ENCODE results near the gene ARPC5L. TPM values are rescaled to one million over a fixed set of nuclear protein-coding genes. Genes with fewer than 3 reads are reported as not detected.

Gene ARPC5L
- total and polyA plus RNA-seq, 12 donors = 26.6 to 74.9 (median 39.9) TPM

DNA sequence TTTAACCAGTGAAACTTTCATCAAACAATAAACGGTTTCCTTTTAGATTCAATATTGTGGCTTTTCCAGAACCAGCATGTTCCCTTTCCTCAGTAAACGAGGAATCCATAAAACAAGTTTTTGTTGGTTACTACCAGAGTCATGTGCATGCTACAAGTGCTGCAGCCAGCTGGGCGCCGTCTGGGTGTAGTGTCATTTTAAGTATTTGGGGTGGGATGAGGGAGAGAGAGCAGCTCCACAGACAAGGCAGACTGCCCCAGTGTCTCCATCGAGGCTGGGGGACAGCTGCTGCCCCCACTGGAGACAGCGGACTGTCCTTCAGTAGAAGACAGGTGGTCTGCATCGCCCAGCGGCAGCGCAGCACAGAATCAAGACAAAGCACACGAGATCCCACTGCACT lies 17.3 kb downstream of the ARPC5L start:
- Histone ChIP-seq H3K4me1 (peaks cover 0 to 5% (median 0%) of the 10 kb centered on the region in 9 donors), H3K27me3 (no peaks in the 10 kb centered on the region), H3K4me3 (no peak overlapping the region), H3K27ac (no peak overlapping the region), H3K9me3 (no peaks in the 10 kb centered on the region), H3K36me3 (peaks cover 0 to 100% (median 59%) of the 10 kb centered on the region in 9 donors)
- ATAC-seq (no peak), DNase-seq (no peak)
- 68 to 72% methylated on average over 10 of the region's 10 CpGs for WGBS, 2 donors
- intact Hi-C loops (cut with DNase I) = loop anchor here in 2 of 10 donors (10.0 kb wide), 2 partner anchors 56 to 266 kb away; partner anchors contain the start of gene SCAI (in 1 of the 2)
- TF ChIP-seq, protein P1, sequence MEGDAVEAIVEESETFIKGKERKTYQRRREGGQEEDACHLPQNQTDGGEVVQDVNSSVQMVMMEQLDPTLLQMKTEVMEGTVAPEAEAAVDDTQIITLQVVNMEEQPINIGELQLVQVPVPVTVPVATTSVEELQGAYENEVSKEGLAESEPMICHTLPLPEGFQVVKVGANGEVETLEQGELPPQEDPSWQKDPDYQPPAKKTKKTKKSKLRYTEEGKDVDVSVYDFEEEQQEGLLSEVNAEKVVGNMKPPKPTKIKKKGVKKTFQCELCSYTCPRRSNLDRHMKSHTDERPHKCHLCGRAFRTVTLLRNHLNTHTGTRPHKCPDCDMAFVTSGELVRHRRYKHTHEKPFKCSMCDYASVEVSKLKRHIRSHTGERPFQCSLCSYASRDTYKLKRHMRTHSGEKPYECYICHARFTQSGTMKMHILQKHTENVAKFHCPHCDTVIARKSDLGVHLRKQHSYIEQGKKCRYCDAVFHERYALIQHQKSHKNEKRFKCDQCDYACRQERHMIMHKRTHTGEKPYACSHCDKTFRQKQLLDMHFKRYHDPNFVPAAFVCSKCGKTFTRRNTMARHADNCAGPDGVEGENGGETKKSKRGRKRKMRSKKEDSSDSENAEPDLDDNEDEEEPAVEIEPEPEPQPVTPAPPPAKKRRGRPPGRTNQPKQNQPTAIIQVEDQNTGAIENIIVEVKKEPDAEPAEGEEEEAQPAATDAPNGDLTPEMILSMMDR (IDR thresholded peaks at IDR 0.05) = no peak

DNA sequence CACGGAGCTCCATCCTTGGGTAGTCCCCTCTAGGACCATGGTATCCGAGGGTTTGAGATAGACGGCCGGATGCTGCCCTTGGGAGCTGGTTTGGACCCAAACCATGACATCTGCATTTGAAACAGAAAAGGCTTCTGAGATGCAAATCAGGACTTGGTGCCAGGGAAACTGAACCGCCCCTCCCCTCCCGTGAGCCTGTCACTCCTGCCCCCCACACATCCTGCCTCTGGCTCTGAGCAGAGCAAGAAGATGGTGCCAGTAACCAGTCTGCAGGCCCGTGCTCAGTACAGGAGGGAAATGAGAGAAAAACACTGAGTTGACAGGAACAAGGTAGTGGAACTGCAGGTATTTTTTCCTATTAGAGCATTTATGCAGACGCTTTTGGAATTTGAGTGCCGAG lies 18.6 kb downstream of the ARPC5L start:
- DNase-seq (no peak), ATAC-seq (no peak)
- no peaks in the 10 kb centered on the region for H3K9me3 ChIP-seq
- no peak overlapping the region for H3K4me3 ChIP-seq
- H3K27me3 ChIP-seq = no peaks in the 10 kb centered on the region
- peaks cover 0 to 100% (median 58%) of the 10 kb centered on the region in 9 donors for H3K36me3 ChIP-seq
- no peaks in the 10 kb centered on the region for H3K4me1 ChIP-seq
- TF ChIP-seq, protein P1 (IDR thresholded peaks at IDR 0.05) = no peak
- H3K27ac ChIP-seq = no peak overlapping the region
- 69 to 70% methylated on average over 9 of the region's 9 CpGs for WGBS, 2 donors
- intact Hi-C loops (cut with DNase I) = no loop called here

DNA sequence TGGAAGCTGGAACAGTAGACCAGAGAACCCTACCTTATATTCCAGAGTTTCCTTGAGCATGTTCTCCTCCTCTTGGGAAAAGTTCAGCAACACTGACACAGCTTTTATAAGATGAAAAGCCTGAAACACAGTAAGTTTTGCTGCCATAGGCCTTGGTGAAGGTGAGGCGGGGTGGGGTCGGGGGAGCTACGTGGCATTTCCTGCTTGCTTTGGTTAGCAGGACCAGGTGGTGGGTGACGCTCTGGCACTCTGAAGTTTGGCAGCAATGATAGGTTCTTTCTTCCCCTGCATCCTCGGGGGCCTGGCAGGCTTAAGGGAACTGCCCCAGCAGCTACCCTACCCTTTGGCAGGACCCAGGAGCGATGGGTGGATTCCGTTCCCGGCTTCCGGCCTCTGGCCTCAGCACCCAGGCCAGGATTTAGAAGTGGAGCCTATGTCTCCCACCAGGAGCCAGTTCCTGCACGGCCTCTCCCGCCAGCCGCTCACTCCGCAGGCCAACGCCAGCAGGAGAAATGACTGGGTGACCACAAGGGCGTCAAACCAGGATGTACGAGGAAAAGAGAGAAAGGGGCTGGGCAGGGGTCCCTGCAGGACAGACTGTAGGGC lies 19.3 kb downstream of the ARPC5L start:
- peaks cover 0 to 100% (median 58%) of the 10 kb centered on the region in 9 donors for H3K36me3 ChIP-seq
- H3K4me1 ChIP-seq = no peaks in the 10 kb centered on the region
- ATAC-seq = no peak
- DNase-seq = no peak
- WGBS, 2 donors = 94% methylated on average over 16 of the region's 16 CpGs
- no peaks in the 10 kb centered on the region for H3K9me3 ChIP-seq
- TF ChIP-seq, protein P1 (IDR thresholded peaks at IDR 0.05) = no peak
- intact Hi-C loops (cut with DNase I) = no loop called here
- no peaks in the 10 kb centered on the region for H3K27me3 ChIP-seq
- no peak overlapping the region for H3K4me3 ChIP-seq
- no peak overlapping the region for H3K27ac ChIP-seq

DNA sequence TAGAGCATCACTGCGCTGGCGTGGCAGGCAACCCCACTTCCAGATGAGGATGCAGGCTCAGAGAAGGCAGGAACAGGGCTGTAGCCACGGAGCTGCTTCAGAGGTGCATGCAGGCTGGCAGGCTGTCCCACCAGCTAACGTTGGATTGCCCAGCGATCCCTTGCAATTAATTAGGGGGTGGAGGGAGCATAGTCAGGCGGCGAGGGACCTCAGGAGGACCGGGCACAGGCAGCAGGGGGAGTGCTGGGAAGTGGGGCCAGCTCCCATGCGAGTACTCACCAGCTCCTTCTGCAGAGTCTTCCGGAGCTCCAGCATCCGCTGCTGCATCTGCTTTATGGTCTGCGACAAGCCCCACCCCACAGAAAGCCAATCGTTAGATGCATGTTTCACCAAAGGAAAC lies 20.3 kb downstream of the ARPC5L start:
- 74 to 76% methylated on average over 13 of the region's 13 CpGs for WGBS, 2 donors
- H3K4me1 ChIP-seq = no peaks in the 10 kb centered on the region
- H3K4me3 ChIP-seq = no peak overlapping the region
- no peaks in the 10 kb centered on the region for H3K27me3 ChIP-seq
- DNase-seq (no peak), ATAC-seq (no peak)
- peaks cover 0 to 100% (median 50%) of the 10 kb centered on the region in 9 donors for H3K36me3 ChIP-seq
- no peaks in the 10 kb centered on the region for H3K9me3 ChIP-seq
- intact Hi-C loops (cut with DNase I) = no loop called here
- TF ChIP-seq, protein P1 (IDR thresholded peaks at IDR 0.05) = no peak
- no peak overlapping the region for H3K27ac ChIP-seq
